Adrenal gland (tissue), 5 donors: ENCODE measurements around the gene ACOT7.

ENCODE experiments used
- POLR2A ChIP-seq, 2 donors: fragments of 450-650 bp; IDR thresholded peaks; one replicate each; pipeline ENCODE4 v1.6.1; 2017; ENCODE audit warnings: antibody characterized with exemption in 2 of 2, mild to moderate bottlenecking in 2 of 2, moderate library complexity in 1 of 2
- TF ChIP-seq, protein P1 (sequence below), 6 experiments: fragments of 450-650 bp in 4 of 6; fragments of 200-600 bp in 2 of 6; sonication (generic) in 1 of 6; IDR thresholded peaks; 1 replicate in 5 of 6; 2 replicates in 1 of 6; pipeline versions ENCODE4 v1.5.1 to v1.8.0; 2016 to 2021; ENCODE audit warnings: antibody characterized with exemption in 6 of 6, mild to moderate bottlenecking in 2 of 6, moderate library complexity in 1 of 6
- donor health status: DM: no; HTN: no; CAD: no.

DNA sequence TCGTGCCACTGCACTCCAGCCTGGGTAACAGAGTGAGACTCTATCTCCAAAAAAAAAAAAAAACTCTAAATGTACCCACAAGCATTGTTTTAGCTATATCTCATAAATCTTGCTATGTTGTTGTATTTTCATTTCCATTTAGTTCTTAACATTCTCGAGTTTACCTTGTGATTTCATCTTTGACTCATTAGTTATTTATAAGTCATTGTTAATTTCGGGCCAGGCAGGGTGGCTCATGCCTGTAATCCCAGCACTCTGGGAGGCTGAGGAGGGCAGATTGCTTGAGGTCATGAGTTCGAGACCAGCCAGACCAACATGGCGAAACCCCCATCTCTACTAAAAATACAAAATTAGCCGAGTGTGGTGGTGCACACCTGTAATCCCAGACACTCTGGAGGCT is 14.5 kb upstream of the ACOT7 start:
- no peak for TF ChIP-seq POLR2A (IDR thresholded peaks at IDR 0.05)
- TF ChIP-seq, protein P1, sequence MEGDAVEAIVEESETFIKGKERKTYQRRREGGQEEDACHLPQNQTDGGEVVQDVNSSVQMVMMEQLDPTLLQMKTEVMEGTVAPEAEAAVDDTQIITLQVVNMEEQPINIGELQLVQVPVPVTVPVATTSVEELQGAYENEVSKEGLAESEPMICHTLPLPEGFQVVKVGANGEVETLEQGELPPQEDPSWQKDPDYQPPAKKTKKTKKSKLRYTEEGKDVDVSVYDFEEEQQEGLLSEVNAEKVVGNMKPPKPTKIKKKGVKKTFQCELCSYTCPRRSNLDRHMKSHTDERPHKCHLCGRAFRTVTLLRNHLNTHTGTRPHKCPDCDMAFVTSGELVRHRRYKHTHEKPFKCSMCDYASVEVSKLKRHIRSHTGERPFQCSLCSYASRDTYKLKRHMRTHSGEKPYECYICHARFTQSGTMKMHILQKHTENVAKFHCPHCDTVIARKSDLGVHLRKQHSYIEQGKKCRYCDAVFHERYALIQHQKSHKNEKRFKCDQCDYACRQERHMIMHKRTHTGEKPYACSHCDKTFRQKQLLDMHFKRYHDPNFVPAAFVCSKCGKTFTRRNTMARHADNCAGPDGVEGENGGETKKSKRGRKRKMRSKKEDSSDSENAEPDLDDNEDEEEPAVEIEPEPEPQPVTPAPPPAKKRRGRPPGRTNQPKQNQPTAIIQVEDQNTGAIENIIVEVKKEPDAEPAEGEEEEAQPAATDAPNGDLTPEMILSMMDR (IDR thresholded peaks at IDR 0.05): no peak
